Chondrocyte (in vitro differentiated cells): ENCODE measurements around the gene ZFHX3. TPM values are rescaled to one million over a fixed set of nuclear protein-coding genes. Genes with fewer than 3 reads are reported as not detected.

Experiments used
- DNase-seq: peaks from one replicate; pipeline ENCODE4 v3.0.0; 2021; ENCODE audit warnings: mixed read lengths, low spot score
- H3K27ac Mint-ChIP-seq: one replicate; pipeline ENCODE4 v1.8.0; 2021; ENCODE audit warnings: mild to moderate bottlenecking, moderate library complexity, mixed read lengths; ENCODE audit not compliant: unreplicated experiment
- H3K27me3 Mint-ChIP-seq: 2 replicates; pipeline ENCODE4 v1.8.0; 2021; ENCODE audit warnings: low read depth, mixed read lengths
- H3K36me3 Mint-ChIP-seq: 2 replicates; pipeline ENCODE4 v1.8.0; 2021; ENCODE audit warnings: low read depth, mixed read lengths
- H3K4me1 Mint-ChIP-seq: 2 replicates; pipeline ENCODE4 v1.8.0; 2021; ENCODE audit warnings: low read depth, mild to moderate bottlenecking, mixed read lengths
- H3K4me3 Mint-ChIP-seq: one replicate; pipeline ENCODE4 v1.8.0; 2021; ENCODE audit warnings: mild to moderate bottlenecking, moderate library complexity, mixed read lengths; ENCODE audit not compliant: unreplicated experiment
- H3K9me3 Mint-ChIP-seq: 2 replicates; pipeline ENCODE4 v1.8.0; 2021; ENCODE audit warnings: low read depth, mixed read lengths
- CTCF ChIP-seq: fragments of 200-600 bp; sonication (generic); IDR thresholded peaks from 2 replicates; pipeline ENCODE4 v1.5.0; 2021; ENCODE audit warnings: antibody characterized with exemption, mild to moderate bottlenecking, moderate library complexity
- total RNA-seq: library from RNA; stranded (reverse); gene quantifications from 3 replicates; pipeline ENCODE4 v1.2.1, GENCODE V29; 2021

ZFHX3 gene
- total RNA-seq, 1 donor from 2014 or later = 86.8 TPM

DNA sequence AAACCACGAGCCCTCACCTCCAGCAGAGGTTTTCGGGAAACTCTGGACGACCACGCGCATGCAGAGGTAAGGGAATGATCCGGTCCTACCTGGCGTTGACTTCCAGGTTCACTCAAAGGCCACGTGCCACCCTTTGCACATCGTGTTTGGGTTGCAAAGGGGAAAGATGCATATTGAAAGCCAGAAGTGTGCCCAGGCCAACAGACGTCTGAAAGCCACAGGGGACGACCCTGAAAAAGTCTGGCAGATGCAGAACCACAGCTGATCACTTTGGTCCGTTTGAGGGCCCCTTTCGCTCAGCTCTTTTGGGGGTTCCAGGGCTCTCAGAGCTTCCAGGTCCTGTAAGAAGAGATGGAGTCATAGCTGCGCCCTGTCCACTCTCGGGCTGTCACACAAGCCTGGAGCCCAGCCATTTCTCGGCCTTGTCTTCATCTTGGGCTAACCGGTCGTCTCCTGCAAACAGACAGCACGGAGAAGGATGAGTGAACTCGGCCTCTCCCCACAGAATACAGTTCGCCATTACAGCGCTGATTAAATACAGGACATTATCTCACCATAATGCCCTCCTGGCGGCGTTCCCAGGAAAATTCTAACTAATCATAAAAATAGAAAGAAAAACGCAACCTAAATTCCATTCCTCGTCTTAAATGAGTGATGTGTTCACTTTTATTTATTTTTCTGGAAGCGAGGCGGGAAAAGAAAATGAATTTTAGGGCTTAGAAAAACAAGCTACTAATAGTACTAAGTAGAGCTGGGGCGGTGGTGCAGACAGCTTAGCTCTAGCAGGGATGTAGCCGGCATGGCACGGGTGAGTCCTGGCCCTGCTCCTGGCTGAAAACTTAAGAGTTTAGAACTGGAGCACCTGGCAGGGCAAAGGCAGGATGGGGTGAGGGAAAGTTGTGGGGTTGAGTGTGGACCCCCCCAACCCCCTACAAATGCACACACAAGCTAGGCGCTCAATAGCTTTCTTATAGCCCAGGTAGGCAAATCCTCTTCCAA lies 45.5 kb upstream of the ZFHX3 start:
- no peaks in the 10 kb centered on the region for H3K36me3 Mint-ChIP-seq
- peak; percentile 40 for TF ChIP-seq CTCF
- no peak for DNase-seq
- no peaks in the 10 kb centered on the region for H3K27me3 Mint-ChIP-seq
- H3K4me3 Mint-ChIP-seq = peak overlapping the region; percentile 72
- peaks cover 59% of the 10 kb centered on the region for H3K4me1 Mint-ChIP-seq
- peak overlapping the region; percentile 93 for H3K27ac Mint-ChIP-seq
- no peaks in the 10 kb centered on the region for H3K9me3 Mint-ChIP-seq

DNA sequence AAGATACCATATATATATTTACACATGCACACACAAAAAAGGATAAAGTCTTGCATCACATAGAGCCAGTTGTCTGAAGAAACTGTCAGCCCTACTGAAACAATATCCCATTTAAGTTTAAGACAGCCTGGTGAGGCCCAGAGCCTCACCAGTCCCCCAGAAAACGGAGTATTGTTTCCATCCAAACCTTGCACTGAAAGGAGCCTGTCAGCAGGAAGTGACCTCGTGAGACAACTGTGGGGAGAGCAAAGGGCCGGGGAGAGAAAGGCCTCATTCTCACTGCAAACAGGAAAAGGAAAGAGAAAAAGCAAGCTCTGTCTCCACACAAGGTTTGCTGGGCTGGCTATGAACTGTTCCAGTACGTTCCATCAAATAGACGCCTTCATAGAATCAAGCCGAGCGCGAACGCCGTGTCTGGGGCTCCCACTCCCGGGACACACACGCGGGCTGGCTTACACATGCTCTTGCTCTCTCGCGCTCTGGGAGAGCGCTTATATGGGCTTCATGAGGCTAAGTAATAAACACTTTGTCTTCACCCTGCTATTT lies 44.4 kb upstream of the ZFHX3 start:
- Mint-ChIP-seq H3K27ac (peak overlapping the region; percentile 93), H3K27me3 (no peaks in the 10 kb centered on the region)

DNA sequence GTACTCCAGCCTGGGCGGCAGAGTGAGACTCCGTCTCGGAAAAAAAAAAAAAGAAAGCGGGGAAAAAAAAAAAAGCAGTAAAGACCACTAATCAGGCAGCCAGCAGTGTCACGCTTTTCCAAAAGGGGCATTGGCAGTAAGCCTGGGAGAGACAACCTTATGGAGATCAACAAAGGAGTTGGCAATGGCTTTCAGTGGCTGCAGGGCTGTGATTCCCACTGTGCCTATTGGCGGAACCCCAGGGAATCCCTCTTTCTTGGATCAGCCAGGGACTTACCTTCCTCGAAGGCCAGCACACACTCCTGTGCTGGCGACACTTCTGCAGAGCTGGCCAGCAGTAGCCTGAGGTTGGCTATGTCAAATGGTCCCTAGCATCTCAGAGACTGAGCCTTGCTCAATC lies 43.2 kb upstream of the ZFHX3 start:
- peak overlapping the region; percentile 8 for H3K27ac Mint-ChIP-seq
- TF ChIP-seq CTCF = no peak
- H3K27me3 Mint-ChIP-seq = no peaks in the 10 kb centered on the region

More for the DNA sequence above, 44.4 kb upstream of the ZFHX3 start:
- Mint-ChIP-seq H3K4me3 (peak overlapping the region; percentile 72), H3K4me1 (peaks cover 63% of the 10 kb centered on the region), H3K36me3 (no peaks in the 10 kb centered on the region), H3K9me3 (no peaks in the 10 kb centered on the region)
- no peak for DNase-seq
- TF ChIP-seq CTCF = no peak

DNA sequence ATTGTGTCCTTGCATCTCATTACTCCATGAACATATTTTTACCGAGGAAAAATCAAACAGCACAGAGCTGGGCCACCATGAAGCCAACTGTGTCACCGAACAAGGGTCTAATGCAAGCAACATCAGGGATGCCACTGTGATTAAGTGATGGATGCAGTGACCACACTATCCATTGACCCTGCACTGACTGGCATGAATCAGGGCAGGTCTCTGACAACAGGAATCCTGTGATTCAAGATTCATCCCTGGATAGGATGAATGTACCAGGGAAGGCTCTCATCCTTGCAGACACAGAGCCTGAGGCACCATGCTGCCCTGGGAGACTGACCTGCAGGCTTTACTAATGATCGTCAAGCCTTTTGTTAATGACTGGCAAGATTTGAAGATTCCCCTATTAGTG lies 41.5 kb upstream of the ZFHX3 start:
- peaks cover 11% of the 10 kb centered on the region for H3K9me3 Mint-ChIP-seq
- DNase-seq = no peak
- H3K27me3 Mint-ChIP-seq = no peaks in the 10 kb centered on the region
- H3K27ac Mint-ChIP-seq = no peak overlapping the region
- peaks cover 44% of the 10 kb centered on the region for H3K4me1 Mint-ChIP-seq
- H3K4me3 Mint-ChIP-seq = no peak overlapping the region
- TF ChIP-seq CTCF = no peak
- peaks cover 3% of the 10 kb centered on the region for H3K36me3 Mint-ChIP-seq

More for the DNA sequence above, 43.2 kb upstream of the ZFHX3 start:
- H3K4me3 Mint-ChIP-seq = peak overlapping the region; percentile 72
- DNase-seq = no peak
- peaks cover under 1% of the 10 kb centered on the region for H3K9me3 Mint-ChIP-seq
- H3K36me3 Mint-ChIP-seq = no peaks in the 10 kb centered on the region
- H3K4me1 Mint-ChIP-seq = peaks cover 59% of the 10 kb centered on the region

GRCh38 chr16:73086108-73086507 lies 38.2 kb upstream of the ZFHX3 start:
- Mint-ChIP-seq H3K27ac (no peak overlapping the region), H3K27me3 (no peaks in the 10 kb centered on the region), H3K4me1 (peaks cover 30% of the 10 kb centered on the region), H3K9me3 (peaks cover 11% of the 10 kb centered on the region), H3K4me3 (no peak overlapping the region), H3K36me3 (peaks cover 3% of the 10 kb centered on the region)
- no peak for TF ChIP-seq CTCF
- no peak for DNase-seq
